Measurements from ENCODE around the gene CAPN12.

The CAPN12 gene

DNA sequence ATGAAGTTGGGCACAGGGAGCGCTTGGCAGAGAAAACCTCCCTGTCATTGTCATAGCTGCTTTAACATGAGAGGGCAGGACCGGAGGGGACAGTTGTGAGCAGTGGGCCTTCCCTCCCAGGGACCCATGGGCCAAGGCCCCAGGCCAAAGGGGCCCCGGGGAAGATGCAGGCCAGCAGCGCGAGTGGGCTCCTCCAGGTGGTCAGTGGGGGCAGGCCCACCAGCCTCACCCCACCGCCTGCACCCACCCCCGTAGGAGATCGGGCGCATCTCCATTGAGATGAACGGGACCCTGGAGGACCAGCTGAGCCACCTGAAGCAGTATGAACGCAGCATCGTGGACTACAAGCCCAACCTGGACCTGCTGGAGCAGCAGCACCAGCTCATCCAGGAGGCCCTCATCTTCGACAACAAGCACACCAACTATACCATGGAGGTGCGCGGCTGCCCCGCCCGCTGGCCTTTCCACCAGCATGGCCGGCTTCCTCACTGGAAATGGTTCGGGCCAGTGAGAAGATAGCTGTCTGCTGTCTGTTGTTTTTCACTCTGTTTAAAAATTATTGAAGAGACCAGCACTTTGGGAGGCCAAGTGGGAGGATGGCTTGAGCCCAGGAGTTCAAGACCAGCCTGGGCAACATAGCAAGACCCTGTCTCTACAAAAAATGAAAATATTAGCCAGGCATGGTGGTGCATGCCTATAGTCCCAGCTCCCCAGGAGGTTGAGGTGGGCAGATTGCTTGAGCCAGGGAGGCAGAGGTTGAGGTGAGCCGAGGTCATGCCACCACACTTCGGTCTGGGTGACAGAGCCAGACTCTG lies 18.6 kb downstream of the CAPN12 start:
- no peak for DNase-seq (ENCODE audit: low read depth)

DNA sequence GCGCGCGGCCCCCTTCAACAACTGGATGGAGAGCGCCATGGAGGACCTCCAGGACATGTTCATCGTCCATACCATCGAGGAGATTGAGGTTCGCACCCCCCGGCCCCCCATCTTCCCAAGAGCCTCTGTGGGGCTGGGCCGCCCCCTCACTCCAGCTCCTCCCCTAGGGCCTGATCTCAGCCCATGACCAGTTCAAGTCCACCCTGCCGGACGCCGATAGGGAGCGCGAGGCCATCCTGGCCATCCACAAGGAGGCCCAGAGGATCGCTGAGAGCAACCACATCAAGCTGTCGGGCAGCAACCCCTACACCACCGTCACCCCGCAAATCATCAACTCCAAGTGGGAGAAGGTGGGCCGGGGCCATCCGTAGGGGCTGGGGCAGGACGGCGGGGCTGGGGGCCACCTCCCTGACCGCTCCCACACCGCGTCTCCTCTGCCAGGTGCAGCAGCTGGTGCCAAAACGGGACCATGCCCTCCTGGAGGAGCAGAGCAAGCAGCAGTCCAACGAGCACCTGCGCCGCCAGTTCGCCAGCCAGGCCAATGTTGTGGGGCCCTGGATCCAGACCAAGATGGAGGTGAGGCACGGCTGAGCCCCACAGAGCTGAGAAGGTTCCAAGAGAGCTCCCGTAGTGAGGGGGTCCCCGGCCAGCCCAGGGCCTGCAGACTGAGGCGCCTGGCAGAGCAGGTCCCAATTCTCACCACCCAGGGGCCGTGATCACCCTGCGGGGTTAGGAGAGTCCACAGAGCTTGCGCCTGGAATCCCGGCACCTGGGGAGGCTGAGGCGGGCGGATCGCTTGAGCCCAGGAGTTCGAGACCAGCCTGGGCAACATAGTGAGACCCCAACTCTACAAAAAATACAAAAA lies 20.1 kb downstream of the CAPN12 start:
- no peak for DNase-seq (ENCODE audit: low read depth)

DNA sequence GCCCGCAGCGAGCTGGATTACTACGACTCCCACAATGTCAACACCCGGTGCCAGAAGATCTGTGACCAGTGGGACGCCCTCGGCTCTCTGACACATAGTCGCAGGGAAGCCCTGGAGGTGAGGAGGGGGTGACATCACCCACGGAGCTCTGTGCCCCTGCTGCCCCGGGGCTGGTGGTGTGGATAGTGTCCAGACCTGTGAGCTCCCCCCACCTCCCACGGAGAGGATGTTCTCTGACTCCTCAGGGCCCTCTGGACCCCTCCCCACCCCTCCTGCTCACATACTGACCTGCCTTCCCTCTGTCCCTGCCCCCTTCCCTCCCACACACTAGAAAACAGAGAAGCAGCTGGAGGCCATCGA lies 20.7 kb downstream of the CAPN12 start:
- no peak for DNase-seq (ENCODE audit: low read depth)

DNA sequence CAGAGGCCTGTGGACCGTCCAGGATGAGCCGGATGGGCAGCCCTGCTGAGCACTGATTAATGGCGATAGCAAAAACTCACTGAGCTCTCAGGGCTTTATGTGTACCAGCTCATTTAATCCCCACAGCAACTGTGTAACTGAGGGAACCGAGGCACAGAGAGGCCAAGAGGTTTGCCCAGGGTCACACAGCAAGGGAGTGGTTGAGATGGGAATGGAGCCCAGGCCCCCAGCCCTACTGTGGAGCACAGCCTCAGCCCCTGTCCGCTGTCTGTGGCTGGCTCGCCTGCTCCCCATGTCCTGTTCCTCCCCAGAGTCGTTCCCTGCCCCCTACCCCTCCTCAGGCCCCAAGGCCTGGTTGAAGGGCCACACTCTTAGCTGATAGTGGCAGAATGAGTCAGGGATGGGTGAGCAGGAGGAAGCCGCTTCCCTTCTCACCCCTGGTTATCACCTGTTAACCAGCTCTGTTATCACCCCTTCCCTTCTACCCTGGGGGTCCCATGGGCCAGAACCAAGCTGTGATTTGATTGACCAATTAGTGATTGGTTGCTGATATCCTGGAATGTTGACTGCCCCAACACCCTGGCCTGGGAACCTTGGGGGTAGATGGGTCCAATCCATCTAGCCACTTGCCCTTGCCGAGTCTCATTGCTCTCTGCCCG lies 21.2 kb downstream of the CAPN12 start:
- no peak for DNase-seq (ENCODE audit: low read depth)

DNA sequence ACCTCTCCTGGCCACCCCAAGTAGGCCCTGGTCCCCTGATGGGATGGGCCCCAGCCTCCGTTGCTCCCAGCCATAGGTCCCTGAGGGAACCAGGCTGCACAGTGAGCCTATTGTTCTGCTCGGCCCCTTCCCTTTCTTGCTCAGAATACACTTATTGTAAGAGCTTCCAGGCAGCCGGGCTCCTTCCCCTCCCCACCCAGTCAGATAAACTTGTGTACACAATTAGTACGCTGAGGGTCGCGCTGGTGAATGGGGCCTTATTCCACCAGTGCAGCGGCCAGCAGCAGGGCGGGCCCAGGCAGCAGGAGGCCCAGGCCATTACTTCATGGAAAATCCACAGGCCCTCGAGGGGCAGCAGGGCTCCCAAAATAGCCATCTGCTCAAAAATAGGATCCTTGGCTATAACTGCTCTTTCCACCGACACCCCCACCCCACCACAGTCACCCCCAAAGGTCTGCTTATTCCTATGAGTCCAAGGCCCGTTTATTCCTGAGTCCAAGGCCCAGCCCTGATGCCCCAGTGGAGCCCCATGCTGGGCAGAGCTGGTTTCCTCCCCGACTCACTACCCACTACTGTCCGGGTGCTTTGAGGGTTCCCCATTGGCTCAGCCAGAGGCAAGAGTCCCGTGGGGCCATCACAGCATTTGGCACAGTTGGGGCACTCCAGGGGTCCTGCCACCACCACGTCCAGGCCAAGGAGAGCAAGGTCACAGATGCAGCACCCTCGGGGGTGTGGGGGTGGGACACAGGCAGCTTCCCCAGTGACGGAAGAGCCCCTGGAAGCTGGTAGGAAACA lies 22.1 kb downstream of the CAPN12 start:
- no peak for DNase-seq (ENCODE audit: low read depth)

DNA sequence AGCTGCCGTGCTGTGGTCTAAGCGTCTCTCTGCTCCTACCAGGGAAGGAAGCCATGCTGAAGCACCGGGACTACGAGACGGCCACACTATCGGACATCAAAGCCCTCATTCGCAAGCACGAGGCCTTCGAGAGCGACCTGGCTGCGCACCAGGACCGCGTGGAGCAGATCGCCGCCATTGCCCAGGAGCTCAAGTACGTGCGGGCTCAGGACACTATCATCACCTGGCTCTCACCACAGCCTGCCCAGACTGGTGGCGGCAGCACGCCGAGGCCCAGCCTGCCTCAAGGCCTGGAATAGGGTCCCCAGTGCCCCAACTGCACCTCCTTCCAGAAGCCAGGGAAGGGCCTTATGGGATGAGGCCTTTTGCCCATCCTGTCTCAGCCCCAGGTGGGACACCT lies 22.8 kb downstream of the CAPN12 start:
- no peak for DNase-seq (ENCODE audit: low read depth)

DNA sequence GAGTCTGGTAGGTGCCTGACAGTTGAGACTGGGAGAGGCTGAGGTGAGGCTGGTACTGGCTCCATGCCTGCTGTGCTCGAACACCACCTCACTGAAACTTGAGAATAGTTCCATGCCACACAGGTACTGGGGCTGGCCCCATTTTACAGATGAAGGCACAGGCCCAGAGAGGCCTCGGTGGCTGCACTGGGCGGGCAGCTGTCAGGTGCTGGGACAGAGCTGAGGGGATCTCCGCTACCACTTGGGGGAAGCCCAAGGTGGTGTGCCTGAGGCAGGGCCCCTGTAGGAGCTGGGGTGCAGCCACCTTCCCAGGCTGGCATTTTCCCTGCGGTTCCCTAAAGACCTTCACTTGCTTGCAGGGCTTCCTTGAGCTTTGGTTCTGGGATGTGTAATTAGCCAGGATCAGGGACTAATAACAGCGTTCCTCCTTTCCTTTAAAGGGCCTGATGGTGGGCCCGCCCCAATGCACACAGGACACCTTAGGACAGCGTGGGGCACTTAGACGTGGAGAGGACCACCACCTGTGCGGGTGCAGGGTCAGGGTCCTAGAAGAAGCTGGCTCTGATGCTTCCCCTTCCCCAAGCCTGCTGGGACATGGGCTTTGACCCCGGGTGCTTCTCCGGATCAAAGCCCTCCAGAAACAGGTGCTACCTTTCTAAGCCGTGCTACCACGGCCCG lies 23.6 kb downstream of the CAPN12 start:
- no peak for DNase-seq (ENCODE audit: low read depth)

DNA sequence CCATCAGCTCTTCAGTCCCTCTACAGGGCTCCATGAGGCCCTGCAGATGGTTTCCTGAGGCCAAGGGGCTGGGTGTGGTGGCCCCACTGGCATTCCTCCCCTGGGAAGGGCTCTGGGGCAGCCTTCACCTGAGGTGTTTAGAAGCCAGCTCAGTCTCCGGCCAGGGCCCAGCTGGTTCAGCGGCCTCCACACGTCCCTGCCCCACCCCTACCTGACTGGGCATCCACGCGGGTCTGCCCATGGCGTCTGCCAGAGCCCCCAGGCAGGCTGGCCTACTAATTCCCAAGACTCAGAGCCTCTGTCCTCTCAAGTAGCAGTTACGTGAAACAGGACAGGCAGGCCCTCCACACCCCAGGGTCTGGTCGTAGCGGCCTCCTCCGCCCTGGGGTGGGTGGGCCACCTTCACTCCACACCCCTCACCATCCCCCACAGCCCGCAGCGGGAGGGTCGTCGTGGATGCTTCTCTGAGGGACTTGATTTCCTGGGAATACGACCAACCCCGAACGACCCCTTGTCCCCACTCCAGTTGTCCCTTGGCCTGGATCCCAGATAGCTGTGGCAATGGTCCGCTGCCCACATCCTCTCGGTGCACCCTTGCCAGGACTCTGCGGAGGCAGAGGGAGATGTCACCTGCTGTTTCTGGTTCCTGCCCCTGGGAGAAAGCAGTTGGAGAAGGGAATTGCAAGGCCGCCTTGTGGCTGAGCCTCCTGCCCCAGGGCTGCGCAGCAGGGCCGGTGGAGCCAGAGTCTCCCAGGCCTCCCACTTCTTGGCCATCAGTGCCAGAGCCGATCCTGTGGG lies 24.3 kb downstream of the CAPN12 start:
- DNase-seq (ENCODE audit: low read depth) = no peak

DNA sequence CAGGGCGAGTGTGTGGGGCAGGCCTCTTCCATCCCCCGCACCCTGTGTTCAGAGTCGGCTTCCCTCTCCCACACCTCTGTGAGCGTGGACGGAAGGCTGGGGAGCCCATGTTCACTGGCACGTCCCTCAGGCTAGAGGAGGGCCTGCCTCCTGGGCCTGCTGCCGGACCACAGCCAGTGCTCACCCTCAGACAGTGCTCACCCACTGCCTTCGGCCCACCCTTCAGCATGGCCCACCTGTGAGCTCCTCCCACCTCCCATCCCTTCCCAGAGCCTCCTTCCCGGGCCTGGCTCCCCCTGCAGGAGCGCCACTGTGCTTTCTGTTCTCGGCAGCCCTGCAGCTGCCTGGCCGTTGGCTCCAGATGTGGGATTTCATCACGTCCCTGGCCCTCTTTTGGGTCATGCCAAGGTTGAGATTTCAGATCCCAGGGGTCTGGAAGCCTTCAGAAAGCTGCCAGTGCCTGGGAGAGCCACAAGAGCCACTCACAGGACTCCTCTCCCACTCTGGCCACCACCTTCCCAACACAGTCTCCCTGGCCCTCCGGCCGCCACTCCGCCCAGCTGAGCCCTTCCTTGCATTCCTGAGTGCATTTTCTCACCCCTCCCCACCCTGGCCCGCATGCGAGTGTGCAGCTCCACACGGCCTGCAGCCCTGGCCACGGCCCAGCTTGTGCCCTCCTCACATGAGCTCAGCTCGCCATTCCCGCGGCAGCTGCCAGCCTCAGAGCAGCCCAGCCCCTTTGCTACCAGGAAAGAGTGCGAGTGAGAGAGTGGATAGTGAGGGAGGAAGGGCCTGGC lies 25.3 kb downstream of the CAPN12 start:
- DNase-seq (ENCODE audit: low read depth) = no peak

DNA sequence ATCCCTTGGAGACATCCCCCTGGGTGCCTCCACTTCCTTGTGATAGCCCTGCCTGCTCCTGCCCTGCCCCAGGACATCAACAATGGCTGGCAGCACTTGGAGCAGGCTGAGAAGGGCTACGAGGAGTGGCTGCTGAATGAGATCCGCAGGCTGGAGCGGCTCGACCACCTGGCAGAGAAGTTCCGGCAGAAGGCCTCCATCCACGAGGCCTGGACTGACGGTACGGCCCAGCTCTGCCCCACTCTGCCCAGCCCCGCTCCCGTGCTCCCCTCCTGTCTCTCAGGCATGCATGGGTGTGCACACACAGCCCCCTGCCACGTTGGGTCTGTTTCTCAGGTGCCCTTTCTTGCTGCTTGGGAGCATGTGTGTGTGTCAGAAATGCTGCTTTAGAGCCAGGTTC lies 26.4 kb downstream of the CAPN12 start:
- no peak for DNase-seq (ENCODE audit: low read depth)

DNA sequence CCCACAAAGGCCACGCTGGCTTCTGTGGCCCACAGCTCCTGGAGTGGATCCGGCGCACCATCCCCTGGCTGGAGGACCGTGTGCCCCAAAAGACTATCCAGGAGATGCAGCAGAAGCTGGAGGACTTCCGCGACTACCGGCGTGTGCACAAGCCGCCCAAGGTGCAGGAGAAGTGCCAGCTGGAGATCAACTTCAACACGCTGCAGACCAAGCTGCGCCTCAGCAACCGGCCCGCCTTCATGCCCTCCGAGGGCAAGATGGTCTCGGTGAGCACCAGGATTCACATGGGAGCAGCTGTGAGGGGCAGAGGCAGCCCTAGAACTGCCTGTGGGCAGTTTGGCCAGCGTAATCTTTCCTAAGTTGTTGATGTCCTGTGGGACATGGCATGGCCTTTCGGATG lies 27.2 kb downstream of the CAPN12 start:
- DNase-seq (ENCODE audit: low read depth) = no peak

DNA sequence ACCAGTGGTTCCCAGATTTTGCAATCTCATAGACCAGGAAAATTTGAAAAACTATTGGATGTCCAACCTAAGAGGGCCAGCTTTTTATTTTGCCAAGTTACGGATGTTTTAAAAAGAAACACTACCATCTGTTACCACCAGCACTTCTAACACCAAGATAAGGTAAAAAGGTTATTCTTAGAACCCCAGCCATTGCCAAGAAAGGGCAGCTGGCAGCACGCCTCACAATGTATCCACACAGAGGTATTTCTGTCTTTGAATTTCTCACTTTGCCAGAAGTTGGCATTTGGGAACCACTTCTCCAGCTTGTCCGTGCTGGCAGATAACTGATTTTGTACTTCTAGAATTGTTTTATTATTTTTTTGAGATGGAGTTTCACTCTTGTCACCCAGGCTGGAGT lies 28.7 kb downstream of the CAPN12 start:
- no peak for DNase-seq (ENCODE audit: low read depth)

DNA sequence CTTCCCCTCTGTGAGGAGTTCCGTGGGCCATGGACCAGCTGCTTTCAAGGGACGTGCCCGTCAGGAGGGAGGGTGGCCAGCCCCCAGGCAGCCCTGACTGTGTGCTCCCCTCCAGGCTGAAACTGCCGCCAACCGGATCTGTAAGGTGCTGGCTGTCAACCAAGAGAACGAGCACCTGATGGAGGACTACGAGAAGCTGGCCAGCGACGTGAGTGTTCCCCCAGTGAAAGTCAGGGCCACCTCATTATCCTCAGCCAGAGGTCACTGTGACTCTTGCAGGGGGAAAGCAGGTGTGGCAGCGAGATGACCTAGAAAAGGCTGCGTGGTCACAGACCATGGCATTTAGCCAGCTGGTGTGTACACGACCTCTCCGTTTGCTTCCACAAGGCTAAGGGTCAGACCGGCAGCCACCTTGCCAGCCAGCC lies 29.9 kb downstream of the CAPN12 start:
- DNase-seq (ENCODE audit: low read depth) = no peak

DNA sequence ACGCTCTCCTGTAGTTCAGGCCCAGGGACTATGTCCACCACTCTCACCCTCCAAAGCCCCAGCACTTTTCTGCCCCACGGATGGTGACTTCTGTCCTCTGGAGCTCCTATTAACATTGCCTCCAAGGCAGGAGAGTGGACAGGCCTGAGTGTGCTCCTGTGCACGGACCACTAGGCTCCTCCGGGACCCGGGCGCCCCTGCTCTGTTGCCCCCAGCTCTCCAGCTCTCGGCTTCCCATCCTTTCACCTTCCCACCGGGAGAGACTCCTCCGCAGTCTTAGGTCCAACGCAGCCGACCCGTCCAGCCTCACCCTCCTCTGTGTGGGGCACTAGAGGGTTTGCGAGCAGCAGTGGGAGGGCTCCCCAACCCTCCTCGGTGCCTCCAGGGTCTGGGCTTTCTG lies 30.4 kb downstream of the CAPN12 start:
- no peak for DNase-seq (ENCODE audit: low read depth)

DNA sequence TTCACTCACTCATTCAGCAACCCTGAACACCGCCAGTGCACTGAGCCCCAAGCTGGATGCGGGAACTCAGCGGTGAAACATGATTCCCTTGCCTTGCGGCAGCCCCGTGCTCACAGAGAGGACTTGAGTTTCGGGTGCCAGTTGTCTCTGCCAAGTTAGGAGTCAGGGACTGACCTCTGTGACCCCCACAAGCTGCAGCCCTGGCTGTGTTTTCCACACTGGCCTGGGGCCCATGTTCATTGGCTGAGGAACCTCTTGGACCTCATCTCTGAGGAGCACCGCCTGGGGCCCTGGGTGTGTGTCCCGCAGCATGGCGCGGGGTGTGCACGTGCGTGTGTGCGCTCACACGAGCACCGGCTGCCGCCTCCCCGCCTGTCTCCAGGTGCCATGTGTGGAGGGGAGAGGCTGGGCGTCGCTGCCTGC lies 31.0 kb downstream of the CAPN12 start:
- no peak for DNase-seq (ENCODE audit: low read depth)

DNA sequence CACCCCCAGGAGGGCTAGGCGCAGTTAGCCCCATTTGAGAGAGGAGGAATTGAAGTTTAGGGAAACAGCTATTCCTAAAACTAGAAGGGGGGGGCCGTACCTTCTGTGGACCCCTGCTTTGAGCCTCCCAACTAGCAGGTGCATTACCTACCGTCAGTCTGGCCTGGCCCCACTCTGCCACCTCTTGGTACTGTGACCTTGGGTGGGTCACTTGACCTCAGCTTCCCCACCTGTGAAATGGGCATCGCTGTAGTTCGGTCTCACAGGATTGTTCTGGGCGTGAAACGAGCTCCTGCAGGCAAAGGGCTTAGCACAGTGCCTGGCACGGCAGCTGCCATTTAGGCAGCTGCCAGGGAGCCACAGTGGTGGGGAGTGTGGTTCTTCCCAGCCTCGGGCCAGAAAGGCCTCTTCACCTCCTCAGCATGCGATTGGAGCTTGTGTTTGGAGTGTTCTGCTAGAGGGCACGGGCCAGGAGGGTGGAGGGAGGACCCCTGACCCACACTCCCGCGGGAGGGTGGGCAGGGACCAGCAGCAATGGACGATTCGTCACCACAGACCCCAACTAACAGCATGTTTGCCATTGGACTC lies 32.0 kb downstream of the CAPN12 start:
- no peak for DNase-seq (ENCODE audit: low read depth)

DNA sequence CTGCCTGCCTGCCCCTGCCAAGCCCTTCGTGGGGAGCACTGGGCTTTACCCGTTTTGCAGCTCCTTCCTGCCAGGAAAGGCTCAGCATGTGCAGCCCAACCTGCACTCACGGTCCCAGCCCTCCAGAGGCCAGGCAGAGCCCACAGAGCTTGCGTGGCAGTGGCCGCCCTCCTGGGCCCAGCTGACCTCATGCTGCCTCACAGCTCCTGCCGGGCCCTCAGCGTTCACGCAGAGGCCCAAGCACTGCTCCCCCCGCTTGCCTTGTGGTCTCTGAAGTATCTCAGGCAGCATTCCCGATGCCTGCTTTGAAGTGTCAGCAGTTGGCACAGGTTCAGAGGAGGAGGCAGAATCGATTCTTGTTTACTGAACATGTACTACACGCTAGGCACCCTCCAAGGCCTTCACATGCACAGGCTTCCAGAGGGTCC lies 32.5 kb downstream of the CAPN12 start:
- DNase-seq (ENCODE audit: low read depth) = no peak

DNA sequence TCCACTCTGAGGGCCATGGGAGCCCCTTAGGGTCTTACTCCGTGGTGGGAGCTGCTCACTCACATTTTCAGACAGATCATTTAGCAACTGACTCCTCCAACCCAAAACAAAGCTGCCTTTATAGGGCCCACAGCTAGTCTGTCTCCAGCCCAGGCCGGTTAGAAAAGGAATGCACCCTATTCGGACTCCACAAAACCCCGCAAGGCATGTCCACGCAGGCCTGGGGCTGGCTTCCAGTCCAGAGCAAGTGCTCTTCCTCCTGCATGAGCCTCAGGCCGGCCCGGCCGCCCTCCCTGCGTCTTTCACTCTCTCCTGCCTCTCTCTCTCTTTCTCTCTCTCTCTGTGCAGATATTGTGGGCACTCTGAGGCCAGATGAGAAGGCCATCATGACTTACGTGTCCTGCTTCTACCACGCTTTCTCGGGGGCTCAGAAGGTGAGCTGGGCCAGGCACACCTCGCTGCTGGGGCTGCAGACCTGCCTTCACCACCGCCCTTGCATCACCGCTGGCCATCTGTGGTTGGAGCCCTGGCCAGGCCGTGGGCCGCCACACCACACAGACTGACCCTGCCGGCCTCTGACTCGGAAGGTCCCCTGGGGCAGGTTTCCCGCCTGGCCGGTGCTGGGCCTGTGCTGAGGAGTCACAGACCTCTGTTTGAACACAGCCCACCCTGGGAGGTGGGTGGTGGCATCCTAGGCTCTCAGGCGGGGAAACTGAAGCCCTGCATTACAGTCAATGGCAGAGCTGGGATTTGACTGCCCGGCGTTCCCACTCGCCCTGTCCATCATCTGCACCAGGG lies 33.1 kb downstream of the CAPN12 start:
- no peak for DNase-seq (ENCODE audit: low read depth)

DNA sequence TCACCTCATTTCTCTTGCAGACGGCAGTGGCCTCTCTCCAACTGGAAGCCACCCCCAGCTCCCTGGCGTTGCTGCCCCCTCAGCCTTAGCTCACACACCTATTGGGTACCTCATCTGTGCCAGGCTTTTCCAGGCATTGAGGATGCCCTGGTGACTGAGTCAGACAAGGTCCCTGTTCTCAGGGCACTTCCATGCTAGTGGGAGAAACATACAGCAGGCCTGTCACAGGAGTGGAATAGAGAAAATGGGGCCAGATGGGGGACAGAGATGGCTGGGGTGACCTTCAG lies 33.9 kb downstream of the CAPN12 start:
- DNase-seq (ENCODE audit: low read depth) = no peak

Measured in stimulated activated CD8-positive, alpha-beta memory T cell treated with anti-CD3 and anti-CD28 coated beads, Interleukin-15, amount 100 ng/mL, for 1 hour (primary cell).